GM23248 (cell line): Measurements from ENCODE around the gene PHEX.

Experiments used
- EZH2 ChIP-seq: fragments of 200-600 bp; sonication (generic); IDR thresholded peaks from 2 replicates; pipeline ENCODE4 v1.6.1; 2018; ENCODE audit warnings: antibody characterized with exemption, mild to moderate bottlenecking; ENCODE audit not compliant: insufficient read depth, poor library complexity, severe bottlenecking
- EZH2phosphoT487 ChIP-seq: fragments of 200-600 bp; sonication (generic); IDR thresholded peaks from 2 replicates; pipeline ENCODE4 v1.6.1; 2018; ENCODE audit warnings: antibody characterized with exemption, moderate library complexity, mild to moderate bottlenecking, low read depth; ENCODE audit not compliant: insufficient read depth

GRCh38 chrX:21989384-21989783, 42.7 kb upstream of the PHEX start:
- TF ChIP-seq EZH2 (no peak), EZH2phosphoT487 (no peak)
